HG03520 (cell line): Measurements from ENCODE around the gene MBD3.
"Not testable (repeated sequence)": the region's sequence is repeated elsewhere in the genome, so short reads cannot be mapped to it uniquely, and the experiment has no call there.

ENCODE experiments used
- ATAC-seq: cut with Tn5 transposase; IDR thresholded peaks from one replicate; pipeline ENCODE4 v1.9.1; 2021; ENCODE audit warnings: mild to moderate bottlenecking, moderate library complexity; ENCODE audit not compliant: unreplicated experiment

Gene MBD3

DNA sequence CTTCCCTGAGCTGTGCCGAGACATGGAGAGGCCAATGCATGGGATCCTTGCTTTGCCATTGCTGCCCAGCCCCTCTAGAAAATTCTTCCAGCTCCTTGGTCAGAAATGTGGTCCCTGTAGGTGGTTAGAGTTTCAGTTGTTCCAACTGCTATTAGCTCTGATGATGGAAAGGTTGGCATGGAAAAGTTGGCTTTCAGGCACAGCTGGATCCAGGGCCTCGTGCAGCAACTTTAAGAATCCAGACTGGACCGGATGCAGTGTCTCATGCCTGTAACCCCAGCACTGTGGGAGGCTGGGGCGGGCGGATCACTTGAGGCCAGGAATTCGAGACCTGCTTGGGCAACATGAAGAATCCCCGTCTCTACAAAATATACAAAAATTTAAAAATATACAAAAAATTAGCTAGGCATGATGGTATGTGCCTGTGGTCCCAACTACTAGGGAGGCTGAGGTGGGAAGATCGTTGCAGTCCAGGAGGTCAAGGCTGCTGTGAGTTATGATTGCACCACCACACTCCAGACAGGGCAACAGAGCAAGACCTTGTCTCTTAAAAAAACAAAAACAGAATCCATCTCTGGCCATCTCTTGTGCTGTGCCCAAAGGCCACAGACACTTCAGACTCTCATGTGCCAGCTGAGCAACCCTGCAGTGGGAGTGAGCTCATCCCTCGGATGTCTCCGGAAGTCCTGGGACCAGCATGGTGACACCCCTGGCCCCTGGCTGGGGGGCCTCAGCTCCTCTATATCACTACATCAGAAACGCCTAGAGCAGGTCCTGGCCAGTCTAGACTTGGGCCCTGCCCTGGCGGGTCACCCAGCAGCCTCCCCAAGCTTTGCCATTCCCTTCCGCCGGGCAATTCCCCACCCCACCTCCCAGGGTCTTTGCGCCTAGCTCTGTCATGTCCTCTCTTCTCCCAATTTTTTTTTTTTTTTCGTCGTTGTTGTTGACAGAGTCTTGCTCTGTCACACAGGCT is 41.3 kb downstream of the MBD3 start:
- no peak for ATAC-seq

DNA sequence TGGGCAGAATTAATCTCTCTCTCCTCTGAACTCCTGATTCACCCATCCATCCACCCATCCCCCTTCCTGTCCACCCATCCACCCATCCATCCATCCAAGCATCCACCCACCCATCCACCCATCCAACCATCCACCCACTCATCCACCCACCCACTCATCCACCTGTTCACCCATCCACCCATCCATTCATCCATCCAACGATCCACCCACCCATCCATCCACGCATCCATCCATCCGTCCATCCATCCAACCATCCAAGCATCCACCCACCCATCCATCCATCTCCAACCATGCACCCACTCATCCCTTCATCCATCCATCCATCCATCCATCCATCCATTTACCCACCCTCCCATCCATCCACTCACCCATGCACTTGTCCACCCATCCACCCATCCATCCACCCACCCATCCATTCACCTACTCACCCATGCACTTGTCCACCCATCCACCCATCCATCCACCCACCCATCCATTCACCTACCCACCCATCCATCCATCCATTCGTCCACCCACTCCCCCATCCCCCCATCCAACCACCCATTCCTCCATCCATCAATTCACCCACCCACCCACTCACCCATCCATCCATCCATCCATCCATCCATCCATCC is 43.2 kb downstream of the MBD3 start:
- ATAC-seq, result no peak

- ATAC-seq, result no peak
Measured at GRCh38 chr19:1540365-1540925, 52.2 kb downstream of the MBD3 start.

- ATAC-seq, result not testable (repeated sequence)
Measured at GRCh38 chr19:1539749-1540148, 52.9 kb downstream of the MBD3 start.

DNA sequence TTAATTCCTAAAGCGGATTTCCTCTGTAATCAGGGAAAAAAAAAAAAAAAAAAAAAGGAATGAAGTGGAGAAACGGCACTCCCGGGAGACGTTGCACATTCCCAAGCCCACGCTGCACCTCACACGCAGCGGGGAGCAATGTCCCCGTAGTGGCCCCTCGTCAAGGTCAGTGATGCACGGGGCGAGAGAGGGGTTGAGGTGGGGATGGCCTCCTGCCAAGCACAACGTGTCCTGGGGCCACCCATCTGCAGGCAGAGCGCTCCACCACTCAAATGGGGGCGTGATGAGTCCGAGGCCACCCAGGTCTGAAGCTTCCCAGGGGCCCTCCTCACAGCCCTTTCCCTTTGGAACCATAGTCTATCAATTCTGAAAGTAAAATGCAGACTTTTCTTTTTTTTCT is 53.7 kb downstream of the MBD3 start:
- no peak for ATAC-seq

GRCh38 chr19:1535699-1536098 is 57.0 kb downstream of the MBD3 start:
- not testable (repeated sequence) for ATAC-seq

GRCh38 chr19:1534972-1535371 is 57.7 kb downstream of the MBD3 start:
- no peak for ATAC-seq

- no peak for ATAC-seq
Measured at GRCh38 chr19:1533510-1534150, 59.0 kb downstream of the MBD3 start.

DNA sequence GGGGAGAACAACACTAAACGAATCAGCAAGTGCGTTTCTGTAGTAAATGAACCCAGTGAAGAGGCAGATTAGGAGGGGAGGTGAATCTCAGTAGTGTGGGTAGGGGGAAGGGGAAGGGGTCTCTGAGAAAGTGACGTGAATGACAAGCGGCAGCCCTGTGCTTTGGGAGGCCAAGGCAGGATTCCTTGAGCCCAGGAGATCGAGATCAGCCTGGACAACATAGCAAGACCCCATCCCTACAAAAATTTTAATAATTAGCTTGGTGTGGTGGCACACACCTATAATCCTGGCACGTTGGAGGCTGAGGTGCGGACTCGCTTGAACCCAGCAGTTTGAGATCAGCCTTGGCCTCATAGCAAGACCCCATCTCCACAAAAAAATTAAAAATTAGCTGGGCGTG is 60.7 kb downstream of the MBD3 start:
- no peak for ATAC-seq

GRCh38 chr19:1531587-1531986 is 61.1 kb downstream of the MBD3 start:
- ATAC-seq, result no peak

GRCh38 chr19:1530856-1531255 is 61.8 kb downstream of the MBD3 start:
- not testable (repeated sequence) for ATAC-seq

DNA sequence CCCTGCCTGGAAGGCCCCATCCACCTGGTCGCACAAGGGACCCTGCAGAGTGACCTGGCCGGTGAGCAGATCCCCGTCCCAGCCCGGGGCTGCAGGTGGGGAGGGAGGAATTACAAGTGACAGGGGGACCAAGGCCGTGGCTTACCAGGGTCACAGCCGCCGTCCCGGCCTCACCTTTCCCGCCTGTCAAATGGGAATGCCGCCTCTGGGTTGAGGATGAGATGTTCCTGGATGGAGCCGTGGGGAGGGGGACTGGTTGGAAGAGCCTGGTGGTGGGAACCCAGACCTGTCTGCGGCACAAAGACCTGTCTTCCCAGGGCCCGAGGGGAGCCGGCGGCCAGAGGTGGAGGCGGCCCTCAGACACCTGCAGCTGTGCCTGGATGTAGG is 63.2 kb downstream of the MBD3 start:
- ATAC-seq, result no peak

DNA sequence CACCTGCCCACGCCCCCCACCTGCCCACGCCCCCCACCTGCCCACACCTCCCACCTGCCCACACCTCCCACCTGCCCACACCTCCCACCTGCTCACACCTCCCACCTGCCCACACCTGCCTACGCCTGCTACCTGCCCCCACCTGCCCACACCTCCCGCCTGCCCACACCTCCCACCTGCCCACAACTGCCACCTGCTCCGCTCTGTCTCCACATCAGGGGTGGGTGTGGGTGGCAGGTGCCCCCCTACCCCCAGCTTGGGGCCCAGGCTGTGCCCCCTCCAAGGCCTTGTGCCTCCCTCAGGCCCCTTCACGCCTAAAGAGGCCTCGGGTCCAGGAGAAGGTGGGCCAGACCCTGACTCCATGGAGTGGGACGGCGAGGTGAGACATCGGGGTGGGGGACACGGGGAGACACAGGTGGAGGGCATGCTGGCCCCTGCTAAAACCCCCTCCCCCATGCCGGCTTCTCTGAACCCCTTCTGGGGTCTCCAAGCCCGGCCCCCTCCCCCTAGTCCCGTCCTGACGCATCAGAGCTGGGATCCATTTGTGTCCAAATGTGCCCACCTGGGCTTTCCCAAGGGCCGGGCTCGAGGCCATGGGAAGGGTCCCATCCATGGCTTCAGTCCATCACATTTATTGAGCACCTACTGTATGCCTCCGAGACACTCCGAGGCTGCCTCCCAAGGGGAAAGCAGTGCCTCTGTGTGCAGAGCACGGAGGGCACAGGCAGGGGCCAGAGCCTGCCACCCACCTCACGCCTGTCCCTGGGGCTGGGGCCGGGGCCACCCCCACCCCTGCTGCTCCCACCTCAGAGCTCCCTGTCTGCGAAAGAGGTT is 63.9 kb downstream of the MBD3 start:
- no peak for ATAC-seq

GRCh38 chr19:1527650-1528309 is 64.9 kb downstream of the MBD3 start:
- no peak for ATAC-seq

- no peak for ATAC-seq
Measured at GRCh38 chr19:1526979-1527649, 65.6 kb downstream of the MBD3 start.

- no peak for ATAC-seq
Measured at GRCh38 chr19:1526066-1526778, 66.4 kb downstream of the MBD3 start.

DNA sequence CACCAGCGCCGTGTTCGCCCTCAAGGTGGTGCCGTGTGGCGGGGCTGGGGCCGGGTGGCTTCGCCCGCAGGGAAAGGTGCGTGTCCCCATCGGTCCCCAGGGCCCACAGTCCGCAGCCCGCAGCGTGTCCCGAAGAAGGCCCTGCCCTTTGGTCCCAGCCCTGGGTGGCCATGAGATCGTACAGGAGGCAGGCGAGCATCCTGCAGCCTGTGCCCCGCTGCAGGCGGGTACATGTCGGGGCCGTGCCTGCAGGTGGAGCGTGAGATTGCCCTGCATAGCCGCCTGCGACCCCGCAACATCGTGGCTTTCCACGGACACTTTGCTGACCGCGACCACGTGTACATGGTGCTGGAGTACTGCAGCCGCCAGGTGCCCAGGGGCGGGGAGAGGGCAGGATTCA is 67.3 kb downstream of the MBD3 start:
- no peak for ATAC-seq

DNA sequence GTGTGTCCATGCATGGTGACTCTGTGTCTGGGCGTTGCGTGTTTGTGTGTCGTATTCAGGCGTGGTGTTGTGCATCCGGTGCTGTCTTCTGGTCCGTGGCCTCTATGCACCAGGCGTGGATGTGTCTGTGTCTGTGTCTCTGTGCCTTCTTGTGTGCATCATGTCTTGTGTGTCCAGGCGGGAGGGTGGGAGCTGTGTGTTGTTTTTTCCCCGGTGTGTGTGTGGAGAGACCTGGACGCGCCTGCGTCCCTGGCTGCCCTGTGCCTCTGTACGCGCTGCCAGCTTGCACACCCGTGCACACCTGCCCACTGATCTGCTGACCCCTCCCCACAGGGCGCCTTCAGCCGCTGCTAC is 67.7 kb downstream of the MBD3 start:
- ATAC-seq, result no peak
